Gastrocnemius medialis (tissue), 4 donors: ENCODE measurements around the gene IMPG2.

Source experiments
- POLR2A ChIP-seq, 2 donors: fragments of 450-650 bp; IDR thresholded peaks; one replicate each; pipeline ENCODE4 v1.6.1; 2017; ENCODE audit warnings: antibody characterized with exemption in 2 of 2, mild to moderate bottlenecking in 2 of 2, moderate library complexity in 2 of 2
- TF ChIP-seq, protein P1 (sequence below), 5 experiments: fragments of 450-650 bp in 3 of 5; fragments of 200-600 bp in 2 of 5; sonication (generic) in 2 of 5; IDR thresholded peaks in 4 of 5; conservative IDR thresholded peaks in 1 of 5; 1 replicate in 4 of 5; 2 replicates in 1 of 5; pipeline ENCODE4 v1.5.1; 2016 to 2019; ENCODE audit warnings: antibody characterized with exemption in 5 of 5, mild to moderate bottlenecking in 3 of 5, moderate library complexity in 3 of 5

DNA sequence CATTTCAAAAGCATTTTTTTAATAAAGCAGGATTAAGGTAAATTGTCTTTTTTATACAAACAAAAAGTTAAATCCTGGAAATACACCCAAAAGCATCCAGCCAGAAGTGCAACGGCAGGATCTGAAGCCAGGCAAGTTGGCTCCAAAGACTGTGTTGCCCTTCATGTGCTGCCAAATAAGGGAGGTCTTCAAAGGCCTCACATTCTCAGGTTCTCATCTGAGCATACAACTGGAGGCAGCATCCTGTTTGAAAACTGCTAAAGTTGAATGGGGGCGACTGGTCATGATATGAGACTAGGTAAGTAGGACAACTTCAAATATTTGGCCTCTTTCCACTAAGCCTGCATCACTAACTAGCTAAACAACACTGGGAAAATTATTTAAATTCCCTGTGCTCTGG, 52.2 kb downstream of the IMPG2 start:
- no peak for TF ChIP-seq POLR2A (IDR thresholded peaks at IDR 0.05)
- TF ChIP-seq, protein P1, sequence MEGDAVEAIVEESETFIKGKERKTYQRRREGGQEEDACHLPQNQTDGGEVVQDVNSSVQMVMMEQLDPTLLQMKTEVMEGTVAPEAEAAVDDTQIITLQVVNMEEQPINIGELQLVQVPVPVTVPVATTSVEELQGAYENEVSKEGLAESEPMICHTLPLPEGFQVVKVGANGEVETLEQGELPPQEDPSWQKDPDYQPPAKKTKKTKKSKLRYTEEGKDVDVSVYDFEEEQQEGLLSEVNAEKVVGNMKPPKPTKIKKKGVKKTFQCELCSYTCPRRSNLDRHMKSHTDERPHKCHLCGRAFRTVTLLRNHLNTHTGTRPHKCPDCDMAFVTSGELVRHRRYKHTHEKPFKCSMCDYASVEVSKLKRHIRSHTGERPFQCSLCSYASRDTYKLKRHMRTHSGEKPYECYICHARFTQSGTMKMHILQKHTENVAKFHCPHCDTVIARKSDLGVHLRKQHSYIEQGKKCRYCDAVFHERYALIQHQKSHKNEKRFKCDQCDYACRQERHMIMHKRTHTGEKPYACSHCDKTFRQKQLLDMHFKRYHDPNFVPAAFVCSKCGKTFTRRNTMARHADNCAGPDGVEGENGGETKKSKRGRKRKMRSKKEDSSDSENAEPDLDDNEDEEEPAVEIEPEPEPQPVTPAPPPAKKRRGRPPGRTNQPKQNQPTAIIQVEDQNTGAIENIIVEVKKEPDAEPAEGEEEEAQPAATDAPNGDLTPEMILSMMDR (IDR thresholded peaks at IDR 0.05 in 4 of 5, conservative IDR thresholded peaks at IDR 0.05 in 1 of 5), result no peak
